IgD-negative memory B cell (primary cell): ENCODE measurements around the gene CD209. TPM values are rescaled to one million over a fixed set of nuclear protein-coding genes. Genes with fewer than 3 reads are reported as not detected.
"Not testable (repeated sequence)": the region's sequence is repeated elsewhere in the genome, so short reads cannot be mapped to it uniquely, and the experiment has no call there.

Experiments used
- H3K27ac Mint-ChIP-seq, 3 donors: one replicate each; pipeline ENCODE4 v1.8.0; 2020 to 2022; ENCODE audit warnings: mild to moderate bottlenecking in 3 of 3, mixed read lengths in 3 of 3, moderate library complexity in 1 of 3
- H3K27me3 Mint-ChIP-seq: one replicate; pipeline ENCODE4 v1.8.0; 2021; ENCODE audit warnings: mixed read lengths
- H3K36me3 Mint-ChIP-seq: one replicate; pipeline ENCODE4 v1.8.0; 2020; ENCODE audit warnings: mild to moderate bottlenecking, mixed read lengths
- H3K4me1 Mint-ChIP-seq, 3 donors: one replicate each; pipeline ENCODE4 v1.8.0; 2020 to 2022; ENCODE audit warnings: mixed read lengths in 3 of 3, mild to moderate bottlenecking in 1 of 3
- H3K4me3 Mint-ChIP-seq, 4 donors: one replicate each; pipeline ENCODE4 v1.8.0; 2020 to 2022; ENCODE audit warnings: mild to moderate bottlenecking in 4 of 4, mixed read lengths in 4 of 4, moderate library complexity in 3 of 4
- H3K9me3 Mint-ChIP-seq, 3 donors: one replicate each; pipeline ENCODE4 v1.8.0; 2020 to 2021; ENCODE audit warnings: mixed read lengths in 3 of 3, mild to moderate bottlenecking in 1 of 3
- polyA plus RNA-seq: library from polyadenylated mRNA; unstranded; fragments of 300-500 nt; fragmentation: Illumina TruSeq; gene quantifications from one replicate; pipeline ENCODE4 v1.2.3, GENCODE V29; 2021

The CD209 gene
- polyA plus RNA-seq, 1 donor from 2014 or later = not detected

GRCh38 chr19:7756258-7756657 lies 8.9 kb upstream of the CD209 start:
- H3K27ac Mint-ChIP-seq = no peak overlapping the region
- H3K4me3 Mint-ChIP-seq = peak overlapping the region in 1 of 4 donors; percentile 2
- peaks cover 4% of the 10 kb centered on the region for H3K36me3 Mint-ChIP-seq
- H3K27me3 Mint-ChIP-seq = peaks cover 9% of the 10 kb centered on the region
- peaks cover 7 to 10% (median 8%) of the 10 kb centered on the region in 3 donors for H3K4me1 Mint-ChIP-seq
- peaks cover 5 to 43% (median 34%) of the 10 kb centered on the region in 3 donors for H3K9me3 Mint-ChIP-seq

- Mint-ChIP-seq H3K9me3 (peaks cover 4 to 28% (median 23%) of the 10 kb centered on the region in 3 donors), H3K4me3 (peak overlapping the region in 3 of 4 donors; percentile 0 to 76 (median 75)), H3K27ac (peak overlapping the region; percentile 14 to 96 (median 28)), H3K36me3 (peaks cover 4% of the 10 kb centered on the region), H3K4me1 (peaks cover 20 to 24% (median 20%) of the 10 kb centered on the region in 3 donors), H3K27me3 (peaks cover 11% of the 10 kb centered on the region)
Measured at GRCh38 chr19:7751157-7751783, 3.9 kb upstream of the CD209 start.

DNA sequence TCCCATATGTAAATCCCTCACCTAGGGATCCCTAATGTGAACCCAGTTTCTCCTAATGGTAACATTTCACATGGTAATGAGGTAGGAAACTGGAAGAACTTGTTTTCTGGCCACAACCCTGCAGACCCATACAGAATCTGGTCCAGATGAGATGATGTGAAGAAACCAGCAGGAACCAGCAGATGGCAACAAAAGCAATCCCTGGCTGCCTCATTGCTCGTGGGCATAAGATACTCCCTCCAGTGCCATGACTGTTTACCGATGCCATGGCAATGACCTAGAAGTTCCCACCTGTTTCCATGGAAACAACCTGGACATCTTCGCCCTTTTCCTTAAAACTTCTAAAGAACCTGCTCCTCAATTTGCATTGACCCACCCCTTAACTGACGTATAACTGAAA lies 1.4 kb upstream of the CD209 start:
- Mint-ChIP-seq H3K4me1 (peaks cover 20 to 31% (median 29%) of the 10 kb centered on the region in 3 donors), H3K27me3 (peaks cover 12% of the 10 kb centered on the region), H3K9me3 (peaks cover 0 to 16% (median 11%) of the 10 kb centered on the region in 3 donors), H3K4me3 (no peak overlapping the region), H3K27ac (peak overlapping the region in 1 of 3 donors; percentile 8), H3K36me3 (peaks cover 4% of the 10 kb centered on the region)

- Mint-ChIP-seq H3K36me3 (peaks cover 4% of the 10 kb centered on the region), H3K27me3 (peaks cover 12% of the 10 kb centered on the region), H3K4me1 (peaks cover 24 to 29% (median 29%) of the 10 kb centered on the region in 3 donors), H3K9me3 (peaks cover 1 to 16% (median 6%) of the 10 kb centered on the region in 3 donors), H3K4me3 (peak overlapping the region in 2 of 4 donors; percentile 25 to 78), H3K27ac (peak overlapping the region in 1 of 3 donors; percentile 31)
Measured at GRCh38 chr19:7748171-7748570, 837 bp upstream of the CD209 start.

GRCh38 chr19:7746306-7746705 lies 1.0 kb downstream of the CD209 start:
- H3K9me3 Mint-ChIP-seq = peaks cover 1 to 14% (median 1%) of the 10 kb centered on the region in 3 donors
- H3K4me1 Mint-ChIP-seq = peaks cover 27 to 32% (median 27%) of the 10 kb centered on the region in 3 donors
- H3K36me3 Mint-ChIP-seq, H3K4me3 Mint-ChIP-seq, H3K27me3 Mint-ChIP-seq, H3K27ac Mint-ChIP-seq: not testable (repeated sequence)

GRCh38 chr19:7744871-7745650 lies 2.3 kb downstream of the CD209 start:
- Mint-ChIP-seq H3K4me1 (peaks cover 18 to 24% (median 24%) of the 10 kb centered on the region in 3 donors), H3K36me3 (peaks cover 4% of the 10 kb centered on the region), H3K9me3 (peaks cover 0 to 4% (median 1%) of the 10 kb centered on the region in 3 donors), H3K27ac (no peak overlapping the region), H3K4me3 (peak overlapping the region in 1 of 4 donors; percentile 17), H3K27me3 (peaks cover 12% of the 10 kb centered on the region)

GRCh38 chr19:7744199-7744786 lies 3.0 kb downstream of the CD209 start:
- Mint-ChIP-seq H3K9me3 (peaks cover 0 to 4% (median 1%) of the 10 kb centered on the region in 3 donors), H3K4me3 (no peak overlapping the region), H3K27me3 (peaks cover 12% of the 10 kb centered on the region), H3K4me1 (peaks cover 18 to 24% (median 23%) of the 10 kb centered on the region in 3 donors), H3K36me3 (peaks cover 4% of the 10 kb centered on the region), H3K27ac (no peak overlapping the region)

DNA sequence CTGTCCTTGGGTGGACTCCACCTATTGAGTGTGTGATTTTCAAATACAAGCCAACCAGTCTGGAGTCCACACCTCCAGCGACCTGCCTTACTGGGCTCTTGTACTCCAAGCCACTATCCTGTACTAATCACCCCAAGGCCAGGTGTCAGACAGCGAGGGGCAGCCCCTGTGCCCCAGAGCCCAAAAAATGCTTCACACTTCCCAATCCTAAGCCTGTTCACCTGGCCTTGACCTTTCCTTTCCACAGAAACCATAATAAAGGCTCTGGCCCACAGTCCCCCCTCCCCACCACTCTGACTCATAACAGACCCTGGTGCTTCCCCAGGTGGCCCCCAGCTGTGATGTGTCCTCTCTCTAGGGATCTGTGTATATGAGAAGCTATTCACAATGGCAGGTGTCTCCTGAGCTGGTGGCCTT lies 3.9 kb downstream of the CD209 start:
- H3K9me3 Mint-ChIP-seq = peaks cover 0 to 4% (median 1%) of the 10 kb centered on the region in 3 donors
- peak overlapping the region in 2 of 4 donors; percentile 4 to 43 for H3K4me3 Mint-ChIP-seq
- peaks cover 4% of the 10 kb centered on the region for H3K36me3 Mint-ChIP-seq
- peaks cover 10% of the 10 kb centered on the region for H3K27me3 Mint-ChIP-seq
- H3K27ac Mint-ChIP-seq = no peak overlapping the region
- peaks cover 18 to 26% (median 23%) of the 10 kb centered on the region in 3 donors for H3K4me1 Mint-ChIP-seq

GRCh38 chr19:7742991-7743390 lies 4.3 kb downstream of the CD209 start:
- Mint-ChIP-seq H3K36me3 (peaks cover 3% of the 10 kb centered on the region), H3K4me3 (peak overlapping the region in 2 of 4 donors; percentile 7 to 17), H3K9me3 (peaks cover 0 to 1% (median under 1%) of the 10 kb centered on the region in 3 donors), H3K27me3 (peaks cover 10% of the 10 kb centered on the region), H3K4me1 (peaks cover 18 to 26% (median 20%) of the 10 kb centered on the region in 3 donors), H3K27ac (peak overlapping the region in 1 of 3 donors; percentile 8)

DNA sequence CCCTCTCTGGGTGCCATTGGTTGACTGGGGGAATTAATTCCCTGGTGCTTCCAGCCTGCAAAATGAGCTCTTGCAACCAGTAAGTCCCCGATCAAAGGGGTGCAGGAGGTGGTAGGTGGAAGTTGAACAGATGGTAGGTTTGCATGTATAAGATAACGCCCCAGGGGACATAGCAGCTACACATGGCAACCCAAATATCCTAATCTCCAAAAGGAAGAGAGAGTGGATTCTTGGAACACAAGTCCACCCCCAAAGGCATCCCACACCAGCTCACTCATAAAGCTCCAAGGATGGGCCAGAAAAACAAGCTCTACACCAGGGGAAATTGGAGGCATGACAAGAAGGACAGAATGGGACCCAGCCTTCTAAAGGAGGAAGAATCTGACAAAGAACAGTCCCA lies 4.8 kb downstream of the CD209 start:
- Mint-ChIP-seq H3K4me1 (peaks cover 18 to 24% (median 19%) of the 10 kb centered on the region in 3 donors), H3K27me3 (peaks cover 8% of the 10 kb centered on the region), H3K36me3 (peaks cover 2% of the 10 kb centered on the region), H3K27ac (peak overlapping the region in 1 of 3 donors; percentile 8), H3K4me3 (peak overlapping the region in 1 of 4 donors; percentile 7), H3K9me3 (peaks cover 0 to 1% (median 0%) of the 10 kb centered on the region in 3 donors)

DNA sequence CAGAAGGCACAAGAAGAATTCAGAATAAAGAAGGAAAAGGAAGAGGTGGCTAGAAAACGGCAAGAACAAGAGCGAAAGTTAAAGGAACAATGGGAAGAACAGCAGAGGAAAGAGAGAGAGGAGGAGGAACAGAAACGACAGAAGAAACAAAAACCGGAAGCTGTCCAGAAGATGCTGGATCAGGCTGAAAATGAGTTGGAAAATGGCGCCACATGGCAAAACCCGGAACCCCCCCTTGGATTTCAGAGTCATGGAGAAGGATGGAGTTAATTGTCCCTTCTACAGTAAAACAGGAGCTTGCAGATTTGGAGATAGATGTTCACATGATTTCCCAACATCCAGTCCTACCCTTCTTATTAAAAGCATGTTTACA lies 6.7 kb downstream of the CD209 start:
- H3K27me3 Mint-ChIP-seq = peaks cover 10% of the 10 kb centered on the region
- peaks cover 2% of the 10 kb centered on the region for H3K36me3 Mint-ChIP-seq
- H3K9me3 Mint-ChIP-seq = peaks cover 0 to 1% (median 0%) of the 10 kb centered on the region in 3 donors
- H3K4me1 Mint-ChIP-seq = peaks cover 16 to 24% (median 19%) of the 10 kb centered on the region in 3 donors
- H3K4me3 Mint-ChIP-seq = peak overlapping the region in 1 of 4 donors; percentile 26
- H3K27ac Mint-ChIP-seq = no peak overlapping the region

DNA sequence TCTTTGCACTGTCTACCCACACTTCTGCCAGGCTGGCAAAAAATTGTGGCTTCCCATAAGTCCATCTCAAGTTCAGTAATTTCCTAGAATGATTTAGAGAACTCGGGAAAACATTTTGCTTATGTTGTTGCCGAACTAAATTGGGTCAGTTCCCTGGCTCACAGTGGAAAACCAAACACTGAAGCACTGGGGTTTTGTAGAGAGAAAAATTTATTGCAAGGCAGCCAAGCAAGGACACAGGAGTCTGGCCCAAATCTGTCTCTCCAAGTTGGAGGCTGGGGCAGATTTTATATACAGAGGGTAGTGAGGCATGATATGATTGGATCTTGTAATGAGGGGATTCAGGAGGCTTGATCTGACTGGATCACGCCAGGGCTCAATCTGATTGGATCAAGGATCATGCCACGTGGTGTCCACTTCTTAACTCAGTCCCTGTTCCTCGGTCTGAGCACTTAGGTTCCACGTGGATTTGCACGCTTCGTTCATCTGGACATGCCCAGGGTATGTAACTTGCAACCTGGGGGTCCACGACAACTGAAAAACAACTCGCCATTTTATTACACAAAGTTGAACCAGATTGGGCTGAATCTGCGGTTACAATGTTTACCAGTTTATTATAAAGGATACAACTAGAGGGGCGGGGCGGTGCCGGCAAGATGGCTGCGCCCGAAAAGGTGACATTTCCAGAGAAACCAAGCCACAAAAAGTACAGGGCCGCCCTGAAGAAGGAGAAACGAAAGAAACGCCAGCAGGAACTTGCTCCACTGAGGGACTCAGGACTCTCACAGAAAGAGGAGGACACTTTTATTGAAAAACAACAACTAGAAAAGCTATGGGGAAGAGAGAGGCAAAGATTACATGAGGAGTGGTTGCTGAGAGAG lies 7.3 kb downstream of the CD209 start:
- H3K36me3 Mint-ChIP-seq = peaks cover 2% of the 10 kb centered on the region
- peaks cover 12% of the 10 kb centered on the region for H3K27me3 Mint-ChIP-seq
- H3K27ac Mint-ChIP-seq = peak overlapping the region in 1 of 3 donors; percentile 15
- H3K4me1 Mint-ChIP-seq = peaks cover 16 to 26% (median 19%) of the 10 kb centered on the region in 3 donors
- H3K4me3 Mint-ChIP-seq = peak overlapping the region in 1 of 4 donors; percentile 26
- peaks cover 0 to 1% (median 0%) of the 10 kb centered on the region in 3 donors for H3K9me3 Mint-ChIP-seq

DNA sequence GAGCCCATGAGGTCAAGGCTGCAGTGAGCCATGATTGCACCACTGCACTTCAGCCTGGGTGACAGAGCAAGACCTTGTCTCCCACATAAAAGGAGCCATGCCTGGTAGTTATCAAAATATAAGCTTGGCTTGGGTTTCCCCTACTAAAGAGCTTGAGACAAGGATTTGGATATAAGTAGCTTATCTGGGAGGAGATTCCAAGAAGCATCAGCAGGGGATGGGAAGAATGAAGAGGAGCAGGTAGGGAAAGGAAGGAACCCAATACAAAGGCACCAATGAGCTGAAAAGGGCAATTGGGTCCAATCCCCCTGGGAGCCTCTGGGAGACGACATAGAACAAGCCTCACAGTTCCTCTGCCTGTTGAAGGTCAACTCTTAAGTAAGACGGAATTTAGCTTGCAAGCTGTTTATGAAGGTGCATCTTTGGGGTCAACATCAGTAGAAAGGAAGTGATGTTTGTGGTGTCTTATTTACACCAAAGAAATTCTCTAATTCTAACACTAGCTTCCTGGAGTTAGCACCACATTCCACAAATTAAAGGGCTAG lies 8.1 kb downstream of the CD209 start:
- Mint-ChIP-seq H3K27ac (peak overlapping the region in 1 of 3 donors; percentile 86), H3K4me3 (no peak overlapping the region), H3K36me3 (peaks cover 2% of the 10 kb centered on the region), H3K4me1 (peaks cover 12 to 23% (median 16%) of the 10 kb centered on the region in 3 donors), H3K9me3 (peaks cover 0 to 1% (median 0%) of the 10 kb centered on the region in 3 donors), H3K27me3 (peaks cover 9% of the 10 kb centered on the region)

DNA sequence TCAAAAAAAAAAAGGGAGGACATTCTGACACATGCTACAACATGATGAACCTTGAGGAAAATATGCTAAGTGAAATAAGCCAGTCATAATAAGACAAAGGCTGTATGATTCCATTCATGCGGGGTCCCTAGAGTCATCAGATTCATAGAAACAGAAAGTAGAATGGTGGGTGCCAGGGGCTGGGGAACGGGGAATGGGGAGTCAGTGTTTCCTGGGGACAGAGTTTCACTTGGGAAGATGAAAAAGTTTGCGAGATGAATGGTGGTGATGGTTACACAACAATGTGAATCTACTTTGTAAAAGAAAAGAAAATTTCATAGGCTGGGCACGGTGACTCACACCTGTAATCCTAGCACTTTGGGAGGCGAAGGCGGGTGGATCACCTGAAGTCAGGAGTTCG lies 9.3 kb downstream of the CD209 start:
- Mint-ChIP-seq H3K9me3 (no peaks in the 10 kb centered on the region), H3K4me3 (peak overlapping the region in 1 of 4 donors; percentile 58), H3K27ac (no peak overlapping the region), H3K36me3 (peaks cover 2% of the 10 kb centered on the region), H3K27me3 (peaks cover 9% of the 10 kb centered on the region), H3K4me1 (peaks cover 6 to 18% (median 16%) of the 10 kb centered on the region in 3 donors)
